Keratinocyte (primary cell): ENCODE results near the gene WDPCP. TPM values are rescaled to one million over a fixed set of nuclear protein-coding genes. Genes with fewer than 3 reads are reported as not detected.

ENCODE experiments used
- DNase-seq: peaks from one replicate; pipeline ENCODE4 v3.0.0-alpha.2; 2011; ENCODE audit warnings: low read depth, missing footprints, low spot score
- FAIRE-seq: peaks from 2 replicates; lab custom pipeline; 2011; peaks lifted over from hg19 to GRCh38; lab: Jason Lieb, UNC
- H2AFZ ChIP-seq: 2 replicates; pipeline ENCODE4 v1.6.0; 2012; ENCODE audit warnings: low read length, control low read depth, inconsistent platforms; ENCODE audit not compliant: control insufficient read depth
- H3K27ac ChIP-seq: 2 replicates; pipeline ENCODE4 v1.5.1; 2011; ENCODE audit warnings: low read length; ENCODE audit not compliant: control insufficient read depth, insufficient read depth
- H3K27me3 ChIP-seq: 3 replicates; pipeline ENCODE4 v1.6.0; 2011; ENCODE audit warnings: low read length; ENCODE audit not compliant: control insufficient read depth, insufficient read depth; ENCODE audit errors: extremely low read depth
- H3K36me3 ChIP-seq, 2 experiments: 2 replicates in 1 of 2; 3 replicates in 1 of 2; pipeline ENCODE4 v1.5.1; 2011; ENCODE audit warnings: low read length in 2 of 2, mild to moderate bottlenecking in 1 of 2; ENCODE audit not compliant: control insufficient read depth in 2 of 2, insufficient read depth in 2 of 2; ENCODE audit errors: extremely low read depth in 1 of 2
- H3K4me1 ChIP-seq: 3 replicates; pipeline ENCODE4 v1.5.1; 2011; ENCODE audit warnings: low read length; ENCODE audit not compliant: control insufficient read depth, insufficient read depth; ENCODE audit errors: extremely low read depth
- H3K4me2 ChIP-seq: 3 replicates; pipeline ENCODE4 v1.6.0; 2011; ENCODE audit warnings: low read depth, low read length; ENCODE audit not compliant: control insufficient read depth, insufficient read depth; ENCODE audit errors: extremely low read depth
- H3K4me3 ChIP-seq, 3 experiments: fragments of 200-600 bp in 1 of 3; sonication (generic) in 1 of 3; 2 replicates in 2 of 3; 3 replicates in 1 of 3; pipeline ENCODE4 v1.5.1; 2011 to 2016; ENCODE audit warnings: low read length in 3 of 3, mild to moderate bottlenecking in 3 of 3, control low read depth in 2 of 3, inconsistent platforms in 1 of 3, low read depth in 1 of 3, mixed read lengths in 1 of 3, mixed run types in 1 of 3, moderate library complexity in 1 of 3; ENCODE audit not compliant: control insufficient read depth in 2 of 3, insufficient read depth in 2 of 3; ENCODE audit errors: extremely low read depth in 1 of 3
- H3K79me2 ChIP-seq: 2 replicates; pipeline ENCODE4 v1.6.0; 2012; ENCODE audit warnings: low read length; ENCODE audit not compliant: control insufficient read depth, insufficient read depth
- H3K9ac ChIP-seq: 3 replicates; pipeline ENCODE4 v1.6.0; 2011; ENCODE audit warnings: low read length; ENCODE audit not compliant: control insufficient read depth, insufficient read depth; ENCODE audit errors: extremely low read depth
- H3K9me1 ChIP-seq: 3 replicates; pipeline ENCODE4 v1.6.0; 2011; ENCODE audit warnings: low read length; ENCODE audit not compliant: control insufficient read depth, insufficient read depth; ENCODE audit errors: extremely low read depth
- H3K9me3 ChIP-seq: 2 replicates; pipeline ENCODE4 v1.5.1; 2012; ENCODE audit warnings: low read depth, low read length; ENCODE audit not compliant: control insufficient read depth
- H4K20me1 ChIP-seq: 3 replicates; pipeline ENCODE4 v1.6.0; 2011; ENCODE audit warnings: low read length; ENCODE audit not compliant: control insufficient read depth, insufficient read depth; ENCODE audit errors: extremely low read depth
- CTCF ChIP-seq, 3 experiments: IDR thresholded peaks in 1 of 3; conservative IDR thresholded peaks in 1 of 3; optimal IDR thresholded peaks in 1 of 3; 2 replicates in 2 of 3; 3 replicates in 1 of 3; pipeline versions ENCODE3 to v1.5.1; 2011; ENCODE audit warnings: low read length in 3 of 3, mild to moderate bottlenecking in 3 of 3, moderate library complexity in 2 of 3, control low read depth in 1 of 3, inconsistent platforms in 1 of 3; ENCODE audit not compliant: insufficient read depth in 2 of 3; ENCODE audit errors: extremely low read depth in 1 of 3
- EZH2 ChIP-seq: IDR thresholded peaks from one replicate; pipeline ENCODE4 v1.6.1; 2012; ENCODE audit warnings: inconsistent platforms, mild to moderate bottlenecking, low read length, moderate library complexity
- dilution Hi-C: fragments of 300-500 bp; cut with MboI; formaldehyde crosslinking; loops from one replicate; pipeline ENCODE4 v1.7.0; 2020; ENCODE audit warnings: low sequenced_read_pairs; ENCODE audit not compliant: extremely low pct_ligation_motif_present
- polyA plus RNA-seq, 5 experiments: library from polyadenylated mRNA; depleted of rRNA in 3 of 5; stranded (reverse) in 3 of 5; stranded (forward) in 1 of 5; unstranded in 1 of 5; fragments of >200 nt; gene quantifications; 1 replicate in 1 of 5; 2 replicates in 3 of 5; 3 replicates in 1 of 5; pipeline versions ENCODE4 v1.2.1 to v1.2.3, GENCODE V29; 2011 to 2012; ENCODE audit warnings: missing spikeins in 2 of 5, low read depth in 1 of 5, low replicate concordance in 1 of 5

WDPCP gene
- polyA plus RNA-seq, 1 donor (not counting 4 experiments of a cell fraction or from before 2014, with no cell fraction given) = 2.9 TPM

- H2AFZ ChIP-seq = no peak overlapping the region
- H3K4me2 ChIP-seq = no peak overlapping the region
- H3K4me1 ChIP-seq = peaks cover 17% of the 10 kb centered on the region
- no peak for FAIRE-seq
- H3K4me3 ChIP-seq = no peak overlapping the region
- H3K36me3 ChIP-seq = no peaks in the 10 kb centered on the region
- H3K27ac ChIP-seq = no peak overlapping the region
- H3K9ac ChIP-seq = no peak overlapping the region
- H4K20me1 ChIP-seq = no peaks in the 10 kb centered on the region
- H3K27me3 ChIP-seq = no peaks in the 10 kb centered on the region
- H3K9me3 ChIP-seq = no peaks in the 10 kb centered on the region
- DNase-seq = no peak
- no peaks in the 10 kb centered on the region for H3K79me2 ChIP-seq
- TF ChIP-seq EZH2 = no peak
- no peak for TF ChIP-seq CTCF (optimal IDR thresholded peaks at IDR 0.05 in 1 of 3, IDR thresholded peaks at IDR 0.05 in 1 of 3, conservative IDR thresholded peaks at IDR 0.05 in 1 of 3; ENCODE audit: extremely low read depth in 1 of 3, insufficient read depth in 2 of 3, low read length in 3 of 3)
- dilution Hi-C loops = no loop called here
- no peaks in the 10 kb centered on the region for H3K9me1 ChIP-seq
These were observed 467.0 kb downstream of the WDPCP start for GRCh38 chr2:63121055-63121834.

- no peak for DNase-seq
- dilution Hi-C loops = no loop called here
- Histone ChIP-seq H3K9me1 (no peaks in the 10 kb centered on the region), H3K9ac (no peak overlapping the region), H3K27me3 (no peaks in the 10 kb centered on the region), H3K27ac (no peak overlapping the region), H3K4me3 (no peak overlapping the region), H3K79me2 (no peaks in the 10 kb centered on the region), H4K20me1 (no peaks in the 10 kb centered on the region), H3K36me3 (no peaks in the 10 kb centered on the region), H3K4me1 (peaks cover 4% of the 10 kb centered on the region), H3K9me3 (no peaks in the 10 kb centered on the region), H2AFZ (no peak overlapping the region), H3K4me2 (no peak overlapping the region)
- TF ChIP-seq CTCF (optimal IDR thresholded peaks at IDR 0.05 in 1 of 3, IDR thresholded peaks at IDR 0.05 in 1 of 3, conservative IDR thresholded peaks at IDR 0.05 in 1 of 3; ENCODE audit: extremely low read depth in 1 of 3, insufficient read depth in 2 of 3, low read length in 3 of 3) (no peak), EZH2 (no peak)
- no peak for FAIRE-seq
These were observed 469.5 kb downstream of the WDPCP start for GRCh38 chr2:63118821-63119220.
